Glomerular visceral epithelial cell (primary cell): ENCODE data around the gene STMP1.

ENCODE experiments used
- DNase-seq: peaks from one replicate; pipeline ENCODE4 v3.0.0-alpha.2; 2016; ENCODE audit errors: extremely low spot score

STMP1 gene

DNA sequence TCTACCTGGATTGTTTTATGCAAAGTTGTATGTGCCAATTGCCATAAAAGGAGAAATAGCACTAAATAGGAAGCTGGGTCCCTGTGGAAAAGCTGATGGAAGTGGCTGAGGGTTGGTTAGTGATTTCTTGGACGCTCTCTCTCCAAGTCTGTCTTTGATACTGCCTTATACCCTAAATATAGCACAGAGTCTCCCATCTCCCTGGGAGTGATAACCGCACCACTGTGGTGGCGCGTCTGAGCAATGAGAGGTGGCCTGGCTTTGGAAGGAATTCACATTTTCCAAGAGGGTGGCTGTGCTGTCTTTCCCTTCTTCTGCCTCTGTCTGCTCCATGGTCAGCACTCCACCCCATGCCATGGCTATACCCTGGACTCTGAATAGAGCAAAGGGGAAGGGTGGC lies 31.2 kb downstream of the STMP1 start:
- no peak for DNase-seq

DNA sequence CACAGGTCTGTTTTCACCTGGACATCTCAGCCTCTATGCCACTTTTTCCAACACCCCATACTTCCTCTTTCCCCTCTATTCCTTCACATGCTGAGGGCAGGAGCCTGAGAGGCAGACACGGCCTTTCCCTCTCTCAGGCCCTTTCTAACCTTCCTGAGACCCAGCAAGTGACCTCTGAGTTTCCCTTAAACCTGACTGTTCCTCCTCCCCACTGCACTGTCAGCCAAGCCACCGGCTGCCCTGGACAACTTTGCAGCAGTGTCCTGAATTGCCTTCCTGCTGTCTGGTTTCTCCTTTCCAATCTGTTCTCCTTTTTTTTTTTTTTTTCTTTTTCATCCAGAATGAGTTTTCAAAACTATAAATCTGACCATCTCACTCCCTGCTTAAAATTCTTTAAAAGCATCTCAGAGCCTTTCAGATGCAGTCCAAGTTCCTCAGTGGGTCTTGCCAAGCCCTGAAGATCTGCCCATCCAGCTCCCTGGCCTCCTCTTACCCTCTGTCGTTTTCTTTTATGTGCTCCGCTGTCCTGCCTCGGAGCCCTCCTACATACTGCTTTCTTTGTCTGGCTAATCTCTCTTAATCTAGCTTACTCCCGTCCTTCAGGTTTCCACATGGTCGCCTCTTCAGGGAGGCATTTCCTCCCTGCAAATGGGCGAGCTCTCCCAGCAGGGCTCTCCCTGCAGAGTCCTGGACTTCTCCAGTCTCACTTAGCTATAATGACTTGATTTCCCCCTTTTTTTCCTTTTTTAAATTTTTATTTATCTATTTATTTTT lies 35.1 kb downstream of the STMP1 start:
- DNase-seq: no peak

DNA sequence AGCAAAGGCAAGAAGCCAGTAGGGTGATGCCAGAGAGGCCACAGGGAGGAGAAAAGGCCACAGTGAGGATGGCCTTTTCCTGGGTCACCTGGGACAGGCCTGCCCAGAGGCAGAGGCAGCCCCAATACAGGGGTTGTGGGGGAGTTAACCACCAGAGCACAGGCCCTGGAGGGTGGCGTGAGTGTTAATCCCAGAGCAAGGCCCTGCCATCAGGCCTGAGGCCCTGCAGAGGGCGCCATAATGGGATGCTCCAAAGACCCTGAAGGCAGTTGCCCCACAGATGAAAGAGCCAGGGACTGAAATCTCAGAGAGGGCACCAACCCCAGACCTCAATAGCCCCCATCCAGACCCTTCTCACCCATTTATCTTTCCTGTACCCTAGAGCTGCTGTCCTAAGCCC lies 41.8 kb downstream of the STMP1 start:
- no peak for DNase-seq

DNA sequence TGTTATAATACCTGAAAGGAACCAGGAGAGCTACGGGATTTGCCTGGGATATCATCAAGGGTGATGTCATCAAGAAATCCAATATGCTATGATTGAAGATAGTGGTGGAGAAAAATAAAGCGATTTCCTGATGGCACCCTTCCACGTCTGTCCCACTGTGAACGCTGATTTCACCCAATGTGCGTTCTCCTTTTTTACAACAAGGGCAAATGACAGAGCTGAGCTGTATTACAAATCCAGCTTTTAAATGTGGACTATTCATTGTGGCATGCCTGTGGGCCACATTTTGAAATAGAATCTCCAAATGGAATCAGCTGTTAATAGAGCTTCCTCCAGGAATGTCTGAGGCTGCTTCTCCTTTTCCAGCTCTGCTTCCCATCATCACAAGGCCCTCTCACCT lies 42.4 kb downstream of the STMP1 start:
- DNase-seq: no peak

DNA sequence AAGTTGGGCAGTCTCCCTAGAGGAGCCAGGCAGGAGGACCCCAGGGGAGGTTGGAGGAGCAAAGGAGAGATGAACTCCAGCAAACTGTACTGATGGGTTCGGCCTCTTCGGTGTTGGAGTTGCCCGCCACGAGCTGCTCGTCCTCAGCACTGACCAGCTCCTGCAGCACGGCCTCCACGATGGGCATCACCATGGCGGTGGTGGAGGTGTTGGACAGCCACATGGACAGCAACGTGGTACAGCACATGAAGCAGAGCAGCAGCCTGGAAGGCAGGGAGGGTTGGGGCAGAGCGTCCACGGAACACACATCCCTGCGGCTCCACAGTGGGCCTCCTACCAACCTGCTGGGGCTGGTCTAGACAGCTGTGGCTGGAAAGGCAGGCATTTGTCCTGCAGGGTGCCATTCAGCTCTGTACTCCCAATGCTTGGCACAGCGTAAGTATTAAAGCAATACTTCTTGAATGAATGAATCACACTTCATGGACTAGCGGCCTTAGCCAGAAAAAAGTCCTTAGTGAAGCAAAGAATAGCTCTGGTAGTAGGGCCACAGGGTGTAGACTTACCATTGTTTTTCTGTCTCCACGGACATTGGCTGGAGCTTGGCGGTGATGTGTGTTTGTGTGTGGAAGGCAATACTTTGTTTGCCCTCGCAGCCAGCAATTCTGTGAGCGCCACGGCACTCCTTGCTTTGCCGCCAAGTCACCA lies 43.9 kb downstream of the STMP1 start:
- DNase-seq: no peak

DNA sequence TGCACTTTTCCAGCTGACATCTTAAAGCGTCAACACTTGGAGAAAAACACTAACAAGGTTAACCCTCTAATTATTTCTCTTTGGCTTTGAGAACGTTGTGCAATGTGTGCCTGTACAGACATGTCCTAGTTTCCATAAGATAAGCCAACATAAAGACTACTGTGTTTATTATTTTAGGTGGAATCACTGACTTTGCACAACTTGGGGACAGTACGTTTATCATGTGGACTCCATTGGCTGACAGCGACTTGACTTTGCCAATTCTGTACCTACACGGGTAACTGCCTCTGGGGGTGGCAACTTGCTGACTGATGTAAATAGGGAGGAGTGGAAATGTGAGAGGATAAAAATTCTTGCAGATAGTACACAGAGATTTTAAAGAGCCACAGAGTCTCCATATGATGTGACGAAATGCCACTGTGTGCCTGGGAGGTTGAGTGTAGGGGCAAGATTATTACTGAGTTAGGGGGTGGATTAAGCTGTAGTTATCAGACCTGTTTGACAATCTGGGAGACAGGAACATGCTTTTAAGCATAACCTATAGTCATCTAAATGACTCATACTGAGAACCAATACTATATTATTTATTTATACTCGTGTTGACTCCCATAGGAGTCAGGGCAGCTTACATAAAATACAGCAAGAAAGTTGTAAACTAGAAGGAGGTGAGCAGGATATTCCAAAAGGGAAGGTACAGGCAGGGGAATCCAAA lies 44.7 kb downstream of the STMP1 start:
- DNase-seq: no peak

DNA sequence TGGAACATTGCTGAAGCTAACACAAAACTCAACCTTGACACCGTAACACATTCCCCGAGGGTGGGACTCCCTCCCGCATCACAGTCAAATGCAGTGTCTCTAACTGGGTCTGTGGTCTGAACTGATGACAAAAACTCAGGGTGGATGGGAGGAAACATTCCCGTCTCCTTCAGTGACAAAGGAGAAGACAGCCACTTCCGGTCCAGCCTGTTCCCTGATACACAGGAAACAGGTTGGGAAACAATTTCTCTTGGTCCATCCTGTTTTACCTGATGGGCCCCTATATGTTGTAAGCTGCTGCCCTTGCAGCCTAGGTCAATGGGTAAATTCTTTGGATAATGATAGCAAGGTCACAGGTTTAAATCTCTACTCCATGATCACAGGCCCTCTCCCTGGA lies 45.3 kb downstream of the STMP1 start:
- DNase-seq: no peak

DNA sequence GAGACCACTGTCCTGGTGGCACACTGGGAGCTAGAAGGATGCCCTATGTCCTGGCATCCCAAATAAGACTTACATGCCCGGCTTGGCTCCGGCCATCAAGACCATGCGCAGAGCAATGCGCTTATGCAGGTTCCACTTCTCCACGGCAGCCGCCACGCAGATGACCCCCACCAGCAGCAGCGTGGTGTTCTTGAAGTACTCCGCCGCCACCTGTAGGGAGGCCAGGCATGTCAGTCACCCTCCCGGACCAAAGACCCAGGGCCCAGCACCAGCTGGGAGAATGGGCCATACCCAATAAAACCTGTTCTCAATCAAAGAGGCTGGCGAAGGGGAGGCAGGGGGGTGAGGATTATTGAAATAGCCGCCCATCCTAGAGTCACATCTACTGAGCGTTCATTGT lies 45.7 kb downstream of the STMP1 start:
- DNase-seq: no peak

DNA sequence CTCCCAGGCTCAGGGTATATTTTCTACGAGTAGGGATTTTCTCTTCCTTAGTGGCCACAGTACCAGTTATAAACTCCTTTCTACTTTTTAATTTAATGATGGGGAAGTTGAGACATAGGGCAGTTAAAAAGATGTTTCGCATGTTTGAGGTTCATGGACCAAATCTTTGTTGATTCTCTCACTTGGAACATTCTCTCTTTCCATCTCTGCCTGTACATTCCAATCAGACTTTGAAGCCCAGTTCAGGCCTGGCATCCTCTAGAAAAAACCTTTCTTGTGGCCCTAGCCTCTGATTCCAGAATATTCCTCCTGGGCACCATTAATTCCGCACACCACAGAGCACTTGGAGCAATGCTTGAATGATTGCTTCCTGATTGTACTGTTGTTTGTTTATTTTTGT lies 47.2 kb downstream of the STMP1 start:
- DNase-seq: no peak

DNA sequence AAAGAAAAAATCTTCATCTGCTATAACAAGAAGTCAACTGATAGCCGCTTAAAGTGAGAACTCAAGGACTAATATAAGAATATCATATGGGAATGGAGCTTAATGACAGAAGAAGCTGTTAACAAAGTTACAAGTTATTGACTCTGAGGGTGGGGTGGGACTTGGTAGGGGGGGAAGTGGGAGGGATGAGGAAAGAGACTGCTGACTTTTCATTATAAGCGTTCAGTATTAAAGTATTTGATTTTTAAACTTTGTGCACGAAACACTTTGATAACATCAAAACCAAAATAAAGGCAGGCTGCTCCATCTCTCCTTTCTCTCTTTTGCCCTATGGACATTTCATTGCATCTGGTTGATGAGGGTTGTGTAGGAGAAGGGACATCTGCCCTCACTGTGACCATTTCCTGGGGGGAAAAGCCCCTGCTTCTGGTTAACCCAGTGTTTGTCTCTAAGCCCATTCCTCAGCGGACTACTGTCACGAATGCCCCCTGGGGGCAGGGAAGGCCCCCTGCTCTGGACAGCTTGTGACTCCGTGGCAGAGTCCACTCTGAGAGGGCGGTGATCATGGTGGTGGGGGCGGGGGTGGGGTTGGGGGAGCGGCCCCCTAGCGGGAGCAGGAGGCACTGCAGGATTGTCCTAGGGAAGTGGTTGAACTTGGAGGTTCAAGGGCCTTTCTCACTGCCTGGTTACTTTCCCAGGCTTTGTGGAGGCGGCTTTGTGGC lies 48.3 kb downstream of the STMP1 start:
- no peak for DNase-seq

DNA sequence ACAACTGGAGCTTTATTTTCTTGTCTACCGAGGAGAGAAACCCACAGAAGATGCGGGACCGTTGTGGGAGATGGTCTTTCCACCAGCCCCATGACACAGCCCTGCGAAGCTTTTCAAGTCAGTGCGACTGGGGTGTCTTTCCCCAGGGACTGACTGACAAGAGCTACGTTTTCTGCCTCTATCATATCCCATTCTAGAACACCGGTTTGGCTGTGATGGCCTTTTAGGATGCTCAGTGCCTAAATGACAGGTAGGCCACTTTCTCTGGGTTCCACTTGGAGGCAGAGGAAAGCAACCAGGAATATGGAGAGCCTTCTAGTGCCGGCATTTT lies 48.8 kb downstream of the STMP1 start:
- DNase-seq: no peak

DNA sequence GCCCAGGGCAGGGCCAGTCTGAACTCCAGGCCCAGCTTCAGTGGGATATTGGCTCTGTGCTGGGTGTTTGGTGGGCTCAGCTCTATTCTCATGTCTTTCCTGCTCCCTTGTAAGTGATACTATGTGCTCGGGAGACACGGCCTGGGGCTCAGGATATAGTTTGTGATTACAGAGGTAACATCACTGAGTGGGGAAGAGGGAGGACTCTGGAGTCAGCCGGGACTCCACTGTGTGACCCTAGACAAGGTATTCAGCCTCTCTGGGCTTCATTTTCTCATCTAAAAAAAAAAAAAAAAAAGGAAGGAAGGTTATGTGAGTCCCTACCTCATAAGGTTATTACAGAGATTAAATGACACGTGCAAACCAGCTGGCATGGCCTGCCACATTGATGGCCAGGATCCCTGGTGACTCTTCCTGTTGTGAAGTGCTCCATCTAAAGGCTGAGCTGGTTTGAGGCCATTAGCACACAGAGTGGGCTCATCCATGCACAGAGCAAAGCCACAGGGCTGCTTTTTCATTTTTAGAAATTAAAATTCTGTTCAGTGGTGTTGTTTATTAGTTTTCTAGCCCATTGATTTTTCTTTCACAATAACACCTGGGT lies 50.0 kb downstream of the STMP1 start:
- no peak for DNase-seq

DNA sequence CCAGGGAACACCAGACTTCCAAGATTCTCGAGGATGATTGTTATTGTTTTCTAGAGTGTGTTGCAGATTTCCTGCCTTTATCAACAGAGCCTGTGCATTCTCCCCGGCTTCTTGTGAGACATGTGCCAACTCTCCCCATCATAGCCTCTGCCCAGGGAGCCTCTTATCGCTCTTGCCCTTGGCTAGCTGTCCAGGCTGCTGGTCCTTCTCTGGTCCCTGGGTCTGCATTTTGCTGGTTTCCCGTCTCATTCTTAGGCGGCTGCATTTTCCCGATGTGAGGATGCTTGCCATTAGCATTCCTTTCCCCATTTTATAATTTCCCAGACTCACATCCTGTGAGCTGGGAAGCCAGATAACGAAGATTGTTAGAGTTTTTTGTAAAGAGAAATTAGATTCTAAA lies 50.5 kb downstream of the STMP1 start:
- DNase-seq: no peak

DNA sequence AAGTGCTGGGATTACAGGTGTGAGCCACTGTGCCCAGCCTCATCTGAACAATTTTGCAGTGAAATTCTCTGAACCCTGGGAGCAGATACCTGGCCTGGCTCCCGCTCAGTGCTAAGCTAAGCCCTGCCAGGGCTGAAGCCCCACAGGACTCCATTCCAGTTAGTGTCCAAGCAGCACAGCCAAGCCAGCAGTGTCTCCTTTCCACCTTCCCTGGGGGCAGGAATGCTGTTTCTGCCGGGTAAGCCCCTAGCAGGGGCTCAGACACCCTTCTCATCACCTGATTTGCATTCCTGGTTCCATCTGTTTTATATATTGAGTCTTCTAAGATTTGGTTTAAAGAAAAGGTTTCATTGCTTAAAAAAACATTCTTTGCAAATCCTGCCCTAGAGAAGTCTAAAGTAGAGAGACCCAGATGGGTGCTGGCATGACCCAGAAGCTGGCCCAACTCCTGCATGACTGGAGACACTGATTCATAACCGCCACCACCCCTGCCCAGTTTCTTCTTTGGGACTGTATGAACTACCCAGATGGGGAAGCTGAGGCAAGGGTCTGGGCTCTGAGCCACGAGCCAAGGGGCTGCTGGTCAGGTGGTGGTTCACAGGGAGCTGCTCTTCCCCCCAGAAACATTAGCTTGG lies 51.6 kb downstream of the STMP1 start:
- DNase-seq: no peak

DNA sequence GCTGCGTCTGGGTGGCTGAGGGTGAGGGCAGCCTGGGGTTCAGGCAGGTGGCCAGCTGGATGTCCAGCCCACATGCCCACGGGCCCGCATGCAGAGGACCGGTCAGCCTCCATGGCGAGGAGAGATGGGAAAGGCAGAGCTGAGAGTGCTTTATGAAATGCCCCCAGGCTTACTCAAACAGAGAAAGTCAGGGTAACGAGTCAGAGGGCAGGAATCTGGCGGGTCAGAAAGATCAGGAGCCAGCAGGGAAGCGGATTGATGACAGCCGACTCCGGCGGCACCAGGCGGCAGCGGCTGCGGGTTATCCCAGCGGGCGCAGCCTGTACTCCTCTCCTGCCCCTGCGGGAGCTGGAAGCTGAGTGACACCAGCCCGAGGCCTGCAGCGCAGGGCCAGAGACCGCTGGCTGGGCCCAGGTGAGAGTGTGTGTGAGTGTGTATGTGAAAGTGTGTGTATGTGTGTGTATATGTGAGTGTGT lies 52.3 kb downstream of the STMP1 start:
- DNase-seq: peak; percentile 49

DNA sequence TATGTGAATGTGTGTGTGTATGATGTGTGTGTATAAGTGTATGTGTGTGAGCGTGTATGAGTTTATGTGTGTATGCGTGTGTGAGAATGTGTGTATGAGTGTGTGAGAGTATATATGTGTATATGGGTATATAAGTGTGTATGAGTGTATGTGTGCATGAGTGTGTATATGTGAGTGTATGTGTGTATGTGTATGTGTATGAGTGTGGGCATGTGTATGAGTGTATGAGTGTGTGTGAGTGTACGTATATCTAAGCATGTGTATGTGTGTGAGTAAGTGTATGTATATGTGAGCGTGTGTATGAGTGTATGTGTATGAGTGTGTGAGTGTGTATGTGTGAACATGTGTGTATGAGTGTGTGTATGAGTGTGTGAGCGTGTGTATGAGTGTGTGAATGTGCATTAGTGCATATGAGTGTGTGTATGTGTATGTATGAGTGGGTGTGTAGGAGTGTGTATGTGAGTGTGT lies 52.8 kb downstream of the STMP1 start:
- no peak for DNase-seq

DNA sequence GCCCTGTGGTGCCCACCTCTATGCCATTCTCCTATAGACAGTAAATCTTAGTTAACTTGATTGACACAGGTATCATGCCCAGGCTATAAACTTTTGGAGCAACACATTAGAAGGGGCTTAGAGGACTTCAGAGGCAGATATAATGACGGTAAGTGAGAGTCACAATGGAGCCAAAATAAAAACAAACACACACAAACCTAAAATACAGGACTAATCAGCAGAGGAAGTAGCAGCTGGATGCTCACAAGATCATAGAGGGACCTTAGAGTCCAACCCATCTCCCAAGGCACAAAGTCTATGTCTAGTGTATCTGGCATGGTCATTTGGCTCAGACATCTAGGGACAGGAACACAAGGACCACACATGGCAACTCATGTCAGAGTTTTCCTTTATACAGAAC lies 53.4 kb downstream of the STMP1 start:
- DNase-seq: no peak

DNA sequence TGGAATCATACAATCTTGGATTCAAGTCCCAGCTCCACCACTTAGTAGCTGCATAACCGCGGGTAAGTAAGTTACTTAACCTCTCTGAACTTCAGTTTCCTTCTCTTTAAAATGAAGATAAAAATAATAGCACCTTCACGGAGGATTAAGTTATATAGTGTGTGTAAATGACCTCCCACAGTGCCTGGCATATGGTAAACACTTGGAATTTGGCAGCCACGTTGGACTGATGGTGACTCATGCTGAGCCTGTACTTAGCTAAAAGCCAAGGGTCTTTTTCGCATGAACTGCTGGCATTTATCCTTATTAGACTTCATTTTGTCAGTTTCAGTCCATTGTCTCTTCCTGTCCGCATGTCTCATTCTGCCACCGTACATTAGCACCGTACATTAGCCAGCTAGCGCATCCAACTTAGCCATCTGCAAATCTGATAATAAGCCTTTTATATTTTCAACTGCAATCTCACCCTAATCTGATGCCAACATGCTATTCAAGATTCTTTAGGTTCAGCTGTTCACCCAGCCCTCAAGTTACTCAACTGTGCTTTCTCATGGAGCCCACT lies 54.4 kb downstream of the STMP1 start:
- DNase-seq: peak; percentile 79

DNA sequence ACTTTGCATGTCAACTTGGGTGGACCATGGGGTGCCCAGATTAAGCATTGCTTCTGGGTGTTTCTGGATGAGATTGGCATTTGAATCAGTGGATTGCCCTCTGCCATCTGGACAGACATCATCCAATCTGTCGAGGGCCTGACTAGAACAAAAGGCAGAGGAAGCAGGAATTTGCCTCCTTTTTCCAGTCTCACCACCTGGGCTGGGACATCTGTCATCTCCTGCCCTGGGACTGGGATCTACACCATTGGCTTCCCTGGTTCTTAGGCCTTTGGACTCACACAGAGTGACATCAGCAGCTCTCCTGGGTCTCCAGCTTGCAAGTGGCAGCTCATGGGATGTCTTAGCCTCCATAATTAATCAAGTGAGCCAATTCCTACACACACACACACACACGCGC lies 55.4 kb downstream of the STMP1 start:
- no peak for DNase-seq

DNA sequence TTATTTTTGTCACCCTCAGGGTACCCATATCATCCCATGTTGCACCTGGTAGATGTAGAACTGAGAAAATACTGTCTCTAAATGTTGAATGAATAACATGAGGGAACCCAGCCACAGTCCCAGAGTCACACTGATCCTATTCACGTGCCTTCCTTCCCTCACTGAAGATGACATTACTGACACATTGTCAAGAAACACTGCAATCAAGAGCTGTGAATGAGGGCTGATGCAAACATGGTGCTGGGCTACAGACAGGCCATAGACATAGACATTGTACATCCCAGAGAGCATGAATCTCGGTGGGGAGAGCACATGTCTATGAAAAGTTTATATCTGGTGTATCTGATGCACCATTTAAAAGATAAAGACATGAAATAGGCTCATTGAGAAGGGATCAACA lies 55.9 kb downstream of the STMP1 start:
- DNase-seq: no peak
